ENCODE data around the gene CRKL.
"Not testable (repeated sequence)": the region's sequence is repeated elsewhere in the genome, so short reads cannot be mapped to it uniquely, and the experiment has no call there.

CRKL gene

DNA sequence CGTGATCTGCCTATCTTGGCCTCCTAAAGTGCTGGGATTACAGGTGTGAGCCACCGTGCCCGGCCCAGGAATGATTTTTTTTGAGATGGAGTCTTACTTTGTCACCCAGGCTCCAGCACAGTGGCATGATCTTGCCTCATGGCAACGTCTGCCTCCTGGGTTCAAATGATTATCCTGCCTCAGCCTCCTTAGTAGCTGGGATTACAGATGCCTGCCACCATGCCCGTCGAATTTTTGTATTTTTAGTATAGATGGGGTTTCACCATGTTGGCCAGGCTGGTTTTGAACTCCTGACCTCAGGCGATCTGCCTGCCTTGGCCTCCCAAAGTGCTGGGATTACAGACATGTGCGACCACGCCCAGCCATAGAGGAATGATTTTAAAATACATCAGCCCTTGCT, 17.8 kb downstream of the CRKL start:
- not testable (repeated sequence) for DNase-seq

DNA sequence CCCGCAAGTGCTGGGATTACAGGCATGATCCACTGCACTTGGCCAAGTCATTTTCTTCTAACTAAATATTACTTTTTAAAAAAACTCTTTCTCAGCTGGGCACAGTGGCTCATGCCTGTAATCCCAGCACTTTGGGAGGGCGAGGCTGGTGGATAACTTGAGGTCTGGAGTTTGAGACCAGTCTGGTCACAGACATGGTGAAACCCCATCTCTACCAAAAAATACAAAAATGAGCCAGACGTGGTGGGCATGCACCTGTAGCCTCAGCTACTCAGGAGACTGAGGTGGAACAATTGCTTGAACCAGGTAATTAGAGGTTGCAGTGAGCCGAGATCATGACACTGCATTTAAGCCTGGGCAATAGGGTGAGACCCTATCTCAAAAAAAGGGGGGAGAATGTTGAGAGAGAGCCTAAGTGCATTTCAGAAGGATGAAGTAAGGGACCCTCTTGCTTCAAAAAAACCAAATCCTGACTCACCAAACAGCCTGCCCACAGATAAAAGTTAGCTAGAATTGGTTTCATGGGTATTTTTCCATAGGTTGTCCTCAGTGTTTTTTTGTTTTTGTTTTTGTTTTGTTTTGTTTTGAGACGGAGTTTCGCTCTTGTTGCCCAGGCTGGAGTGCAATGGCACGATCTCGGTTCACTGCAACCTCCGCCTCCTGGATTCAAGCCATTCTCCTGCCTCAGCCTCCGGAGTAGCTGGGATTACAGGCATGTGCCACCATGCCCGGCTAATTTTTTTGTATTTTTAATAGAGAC, 18.8 kb downstream of the CRKL start:
- not testable (repeated sequence) for DNase-seq

DNA sequence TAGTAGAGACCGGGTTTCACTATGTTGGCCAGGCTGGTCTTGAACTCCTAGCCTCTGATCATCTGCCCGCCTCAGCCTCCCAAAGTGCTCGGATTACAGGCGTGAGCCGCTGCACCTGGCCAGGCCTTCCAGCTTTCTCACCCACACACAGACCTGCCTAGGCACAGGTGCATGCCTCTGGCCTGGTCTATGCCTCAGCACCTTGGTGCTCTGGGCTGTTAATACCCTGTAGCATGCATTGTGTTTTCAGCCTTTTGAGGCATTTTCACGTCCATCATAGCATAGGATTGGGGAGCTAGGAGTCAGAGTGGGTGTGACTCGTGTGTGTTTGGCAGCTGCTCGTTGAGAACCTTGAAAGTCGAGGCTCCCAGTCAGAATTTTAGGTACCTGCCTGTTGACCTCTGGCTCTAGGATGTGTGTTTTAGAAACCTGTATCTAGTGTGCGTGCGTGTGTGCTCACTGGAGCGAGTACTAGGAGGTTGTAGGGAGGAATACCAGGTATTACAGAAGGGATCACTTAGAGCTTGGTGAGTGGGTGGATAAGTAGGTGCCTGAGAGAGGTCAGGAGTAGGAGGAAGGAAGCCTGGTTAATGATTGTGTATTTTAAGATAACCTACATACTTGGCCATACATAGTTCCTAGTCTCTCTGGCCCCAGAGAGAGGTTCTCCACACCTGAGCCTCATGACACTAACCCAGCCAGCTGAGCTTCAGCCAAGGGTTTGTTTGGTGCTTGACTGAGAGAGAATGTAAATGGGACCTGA, 20.0 kb downstream of the CRKL start:
- DNase-seq, result no peak

DNA sequence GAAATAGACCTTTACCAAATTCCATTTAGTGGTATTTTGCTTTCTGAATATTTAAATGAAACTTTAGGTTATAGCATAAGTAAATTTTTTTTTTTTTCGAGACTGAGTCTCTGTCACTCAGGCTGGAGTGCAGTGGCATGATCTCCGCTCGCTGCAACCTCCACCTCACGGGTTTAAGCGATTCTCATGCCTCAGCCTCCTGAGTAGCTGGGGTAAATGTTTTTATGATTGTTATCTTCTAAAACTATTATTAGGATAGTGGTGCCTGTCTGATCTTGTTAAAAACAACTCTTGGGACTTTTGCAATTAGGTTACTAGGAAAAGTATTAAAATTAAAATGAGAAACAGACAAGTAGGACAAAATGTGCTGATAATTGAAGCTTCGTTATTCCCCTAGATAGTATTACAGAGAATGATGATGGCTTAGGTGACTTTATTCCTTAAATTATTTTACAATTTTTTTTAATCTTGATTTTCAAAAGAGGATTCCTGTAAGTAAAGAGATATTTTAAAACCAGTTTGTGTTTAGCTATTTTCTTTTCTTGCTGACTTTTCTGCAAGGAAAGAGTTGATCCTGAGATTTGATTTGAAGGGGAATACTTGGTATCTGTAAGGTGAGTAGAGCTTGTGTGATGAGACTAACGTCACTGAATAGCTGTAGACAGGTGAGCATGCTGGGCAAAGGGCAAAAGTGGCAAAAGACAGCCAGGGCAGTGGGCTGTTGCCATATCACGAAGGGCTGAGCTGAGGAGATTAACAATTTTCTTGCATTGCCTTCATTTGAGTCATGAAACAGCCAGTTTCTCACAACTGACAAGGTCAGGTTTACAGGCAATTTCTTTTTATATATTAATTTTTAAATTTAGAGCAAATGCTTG, 20.8 kb downstream of the CRKL start:
- DNase-seq, result no peak

DNA sequence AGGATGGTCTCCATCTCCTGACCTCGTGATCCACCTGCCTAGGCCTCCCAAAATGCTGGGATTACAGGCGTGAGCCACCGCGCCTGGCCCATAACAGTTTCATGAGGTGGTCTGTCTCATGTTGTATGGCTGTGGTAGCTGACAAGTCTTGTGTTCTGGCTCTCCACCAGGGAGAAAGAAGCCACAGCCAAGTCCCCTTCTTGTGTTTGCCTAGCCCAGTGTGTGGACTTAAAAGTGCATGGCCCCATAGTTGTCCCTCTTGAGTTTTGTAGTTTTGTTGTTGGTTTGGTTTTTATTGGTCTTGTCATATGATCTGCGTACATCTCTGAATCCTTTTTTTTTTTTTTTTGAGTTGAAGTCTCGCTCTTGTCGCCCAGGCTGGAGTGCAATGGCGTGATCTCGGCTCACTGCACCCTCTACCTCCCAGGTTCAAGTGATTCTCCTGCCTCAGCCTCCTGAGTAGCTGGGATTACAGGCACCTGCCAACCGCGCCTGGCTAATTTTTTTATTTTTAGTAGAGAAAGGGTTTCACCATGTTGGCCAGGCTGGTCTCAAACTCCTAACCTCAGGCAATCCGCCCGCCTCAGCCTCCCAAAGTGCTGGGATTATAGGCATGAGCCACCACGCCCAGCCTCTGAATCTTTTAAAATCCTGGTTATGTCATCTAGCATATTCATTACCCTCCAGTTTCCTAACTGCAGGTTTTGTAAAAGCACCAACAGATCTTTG, 22.4 kb downstream of the CRKL start:
- not testable (repeated sequence) for DNase-seq

DNA sequence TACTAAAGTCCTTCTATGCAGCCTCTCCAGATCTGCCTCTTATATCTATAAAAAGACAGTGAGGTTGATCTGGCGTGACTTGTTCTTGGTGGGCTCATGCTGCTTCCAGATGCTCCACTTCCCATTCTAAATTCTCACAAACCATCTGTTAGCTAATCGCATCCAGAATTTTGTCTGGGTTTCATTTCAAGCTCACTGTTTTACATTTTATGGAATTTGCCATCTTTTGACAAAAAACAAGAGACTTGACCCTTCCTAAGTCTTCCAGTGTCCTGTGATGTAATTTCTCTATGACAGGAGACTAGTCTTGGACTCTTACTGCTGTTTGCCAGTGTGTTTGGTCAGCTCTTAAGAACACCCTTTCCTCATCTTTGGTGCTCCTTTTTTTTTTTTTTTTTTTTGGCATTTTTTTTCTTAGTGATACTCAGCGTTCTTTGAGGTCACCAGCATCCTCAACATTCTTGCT, 23.0 kb downstream of the CRKL start:
- peak; percentile 47 for DNase-seq

DNA sequence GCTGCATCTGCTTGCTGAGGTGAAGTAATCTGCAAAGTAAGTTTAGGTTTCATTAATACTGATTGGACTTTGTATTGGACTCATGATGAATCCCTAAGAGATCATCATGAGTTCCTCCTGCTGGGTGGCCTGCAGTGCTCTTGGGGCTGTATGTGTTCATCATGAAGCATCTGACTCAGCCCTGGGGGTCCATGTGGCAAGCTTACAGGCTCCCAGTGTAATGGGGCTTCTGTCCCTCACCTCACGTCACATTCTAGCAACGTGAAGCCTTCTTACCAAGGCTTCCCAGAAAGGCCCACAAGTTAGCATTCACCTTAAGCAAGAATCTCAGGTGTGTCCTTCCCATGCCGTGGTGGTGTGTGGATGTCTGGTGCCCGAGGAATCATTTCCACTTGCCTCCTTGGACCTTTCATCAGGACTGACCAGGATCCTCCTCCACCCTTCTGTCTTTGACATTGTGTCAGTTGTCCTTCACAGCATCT, 23.7 kb downstream of the CRKL start:
- DNase-seq, result no peak

DNA sequence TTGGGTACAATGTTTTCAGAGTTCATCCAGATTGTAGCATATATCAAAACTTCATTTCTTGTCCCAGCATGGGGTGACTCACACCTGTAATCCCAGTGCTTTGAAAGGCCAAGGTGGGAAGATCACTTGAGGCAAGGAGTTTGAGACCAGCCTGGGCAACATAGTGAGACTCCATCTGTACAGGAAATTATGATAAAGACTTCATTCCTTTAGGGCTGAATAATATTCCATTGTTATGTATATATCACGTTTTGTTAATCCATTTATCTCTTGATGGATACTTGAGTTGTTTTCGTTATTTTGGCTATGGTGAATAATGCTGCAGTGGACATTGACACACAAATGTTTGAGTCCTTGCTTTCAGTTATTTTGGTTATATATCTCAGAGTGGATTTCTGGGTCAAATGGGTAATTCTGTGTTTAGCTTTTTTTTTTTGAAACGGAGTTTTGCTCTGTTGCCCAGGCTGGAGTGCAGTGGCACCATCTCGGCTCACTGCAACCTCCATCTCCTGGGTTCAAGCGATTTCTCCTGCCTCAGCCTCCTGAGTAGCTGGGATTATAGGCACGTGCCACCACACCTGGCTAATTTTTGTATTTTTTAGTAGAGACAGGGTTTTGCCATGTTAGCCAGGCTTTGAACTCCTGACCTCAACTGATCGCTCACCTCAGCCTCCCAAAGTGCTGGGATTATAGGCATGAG, 25.1 kb downstream of the CRKL start:
- not testable (repeated sequence) for DNase-seq

DNA sequence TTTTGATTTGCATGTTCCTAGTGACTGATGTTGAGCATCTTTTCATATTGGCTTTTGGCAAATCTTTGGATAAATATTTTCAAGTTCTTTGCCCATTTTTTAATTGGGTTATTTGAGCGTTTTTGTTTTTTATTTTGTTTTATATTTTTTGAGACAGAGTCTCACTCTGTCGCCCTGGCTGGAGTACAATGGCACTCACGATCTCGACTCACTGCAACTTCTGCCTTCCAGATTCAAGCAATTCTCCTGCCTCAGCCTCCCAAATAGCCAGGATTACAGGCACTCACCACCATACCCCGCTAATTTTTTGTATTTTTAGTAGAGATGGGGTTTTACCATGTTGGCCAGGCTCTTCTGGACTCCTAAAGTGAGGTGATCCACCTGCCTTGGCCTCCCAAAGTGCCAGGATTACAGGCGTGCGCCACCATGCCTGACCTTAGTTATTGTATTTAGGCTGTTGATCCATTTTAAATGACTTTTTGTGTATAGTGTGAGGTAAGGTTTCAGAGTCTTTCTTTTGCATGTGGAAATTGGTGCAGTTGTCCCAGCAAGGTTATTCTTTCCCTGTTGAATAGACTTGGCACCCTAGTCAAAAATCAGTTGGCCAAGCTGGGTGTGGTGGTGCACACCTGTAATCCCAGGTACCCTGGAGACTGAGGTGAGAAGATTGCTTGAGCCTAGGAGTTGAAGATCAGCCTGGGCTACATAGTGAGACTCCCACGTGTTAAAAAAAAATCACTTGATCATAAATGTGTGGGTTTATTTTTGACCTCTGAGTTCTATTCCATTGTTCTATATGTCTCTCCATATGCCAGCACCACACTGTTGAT, 26.1 kb downstream of the CRKL start:
- no peak for DNase-seq

DNA sequence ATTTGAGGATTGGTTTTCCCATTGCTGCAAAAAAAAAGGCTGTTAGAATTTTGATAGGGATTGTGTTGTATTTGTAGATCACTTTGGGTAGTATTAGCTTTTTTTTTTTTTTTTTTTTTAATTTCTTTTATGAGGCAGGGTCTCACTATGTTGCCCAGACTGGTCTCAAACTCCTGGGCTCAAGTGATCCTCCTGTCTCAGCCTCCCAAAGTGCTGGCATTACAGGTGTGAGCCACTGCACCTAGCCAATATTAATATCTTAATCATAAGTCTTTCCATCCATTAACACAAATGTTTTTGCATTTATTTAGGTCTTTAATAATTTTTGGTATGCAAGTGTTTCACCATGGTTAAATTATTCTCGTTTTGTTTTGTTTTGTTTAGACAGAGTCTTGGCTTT, 26.8 kb downstream of the CRKL start:
- no peak for DNase-seq

DNA sequence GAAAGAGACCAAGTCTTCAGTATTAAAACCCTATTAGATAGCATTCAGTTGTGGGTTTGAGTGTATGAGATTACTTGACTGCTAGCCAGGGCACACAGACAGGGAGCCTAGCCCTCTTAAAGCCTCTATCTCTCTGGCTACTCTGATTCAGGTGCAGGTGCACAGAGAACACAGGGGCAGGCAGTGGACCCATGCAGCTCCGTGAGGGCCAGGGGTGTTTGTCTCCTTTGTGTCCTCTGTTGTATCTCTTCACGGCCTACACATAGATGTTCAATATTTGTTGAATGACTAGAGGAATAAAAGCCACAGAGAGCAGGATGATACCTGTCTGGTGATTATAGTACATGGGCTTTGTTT, 28.3 kb downstream of the CRKL start:
- no peak for DNase-seq

DNA sequence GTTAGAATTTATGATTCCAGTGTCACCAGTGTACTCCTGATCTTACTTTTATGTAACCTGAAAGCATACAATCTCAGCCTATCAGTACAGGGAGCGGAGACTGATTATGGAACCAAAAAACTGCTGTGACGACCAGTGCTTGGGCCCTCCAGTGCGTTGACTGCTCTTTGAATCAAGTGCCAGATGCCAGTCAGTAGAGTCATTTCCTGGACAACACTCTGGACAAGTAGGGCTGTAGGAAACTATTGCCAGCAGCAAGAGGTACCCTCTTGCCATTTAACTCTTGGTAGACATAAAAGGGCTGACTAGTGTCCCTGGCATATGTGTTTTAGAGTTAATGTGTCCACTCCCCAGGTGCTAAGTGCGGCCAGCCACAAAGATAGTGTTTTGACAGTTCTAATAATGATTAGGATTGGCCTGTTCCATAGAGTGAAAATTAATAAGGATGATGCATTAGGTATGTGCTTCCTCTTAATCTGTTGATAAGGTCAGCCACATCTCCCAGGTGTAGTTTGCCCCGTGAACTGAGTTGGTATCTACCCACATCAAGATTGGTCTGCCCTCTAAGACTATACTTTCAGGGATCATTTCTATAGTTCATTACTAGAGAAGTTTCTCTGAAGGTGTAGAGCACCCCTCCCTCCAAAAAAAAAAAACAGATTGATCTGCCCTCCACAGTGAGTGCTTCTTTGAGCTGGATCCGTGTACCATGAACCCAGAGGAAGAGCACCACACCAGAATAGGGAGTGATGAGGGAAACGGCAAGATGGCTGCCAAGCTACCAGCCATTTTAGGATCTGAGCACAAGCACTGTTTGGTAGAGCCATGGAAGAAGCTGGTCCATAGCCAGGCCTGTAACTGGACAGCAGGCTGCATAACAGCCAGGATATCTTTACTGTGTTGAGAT, 29.1 kb downstream of the CRKL start:
- DNase-seq, result no peak

DNA sequence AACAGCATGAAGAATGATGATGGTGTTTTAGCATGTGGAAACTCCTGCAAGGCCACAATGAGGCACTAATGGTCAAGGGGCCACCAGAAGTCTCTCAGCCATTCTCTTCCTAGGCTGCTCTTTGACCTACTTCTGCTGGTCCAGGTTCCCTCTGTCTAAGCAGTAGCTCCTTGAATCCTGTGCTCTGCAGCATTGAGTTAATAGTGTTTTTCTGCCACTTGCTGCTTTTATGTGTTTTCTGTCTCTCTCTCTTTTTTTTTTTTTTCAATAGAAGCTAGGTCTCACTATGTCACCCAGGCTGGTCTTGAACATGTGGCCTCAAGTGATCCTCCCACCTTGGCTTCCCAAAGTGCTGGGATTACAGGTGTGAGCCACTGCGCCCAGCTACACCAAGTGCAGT, 29.8 kb downstream of the CRKL start:
- no peak for DNase-seq

DNA sequence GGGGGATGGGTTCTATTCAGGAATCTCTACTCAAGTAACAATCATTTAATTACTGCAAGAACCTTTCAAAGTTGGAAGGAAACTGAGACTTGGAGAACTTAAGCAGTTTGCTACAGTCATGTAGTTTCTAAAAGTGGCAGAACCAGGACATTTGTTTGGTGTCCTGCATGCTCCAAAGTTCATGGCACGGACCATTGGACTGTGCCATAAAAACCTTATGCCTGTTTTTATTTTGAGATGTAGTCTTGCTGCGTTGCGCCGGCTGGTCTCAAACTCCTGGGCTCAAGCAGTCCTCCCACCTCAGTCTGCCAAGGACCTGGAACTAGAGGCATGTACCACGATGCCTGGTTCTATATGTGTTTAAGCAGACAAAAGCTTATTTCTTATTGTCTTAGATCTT, 31.2 kb downstream of the CRKL start:
- DNase-seq, result no peak

DNA sequence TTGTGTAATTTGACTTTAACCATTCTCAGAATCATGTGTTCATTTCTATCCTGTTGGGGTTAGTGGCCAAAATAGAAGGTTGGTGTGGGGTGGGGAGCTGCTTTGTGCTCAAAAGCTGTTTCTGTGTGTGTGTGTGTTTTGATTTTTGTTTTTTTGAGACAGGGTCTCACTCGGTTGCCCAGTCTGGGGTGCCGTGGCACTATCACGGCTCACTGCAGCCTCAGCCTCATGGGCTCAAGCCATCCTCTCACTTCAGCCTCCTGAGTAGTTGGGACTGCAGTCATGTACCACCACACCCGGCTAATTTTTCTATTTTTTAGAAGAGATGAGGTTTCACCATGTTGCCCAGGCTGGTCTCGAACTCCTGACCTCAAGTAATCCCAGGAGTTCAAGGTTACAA, 31.8 kb downstream of the CRKL start:
- no peak for DNase-seq

DNA sequence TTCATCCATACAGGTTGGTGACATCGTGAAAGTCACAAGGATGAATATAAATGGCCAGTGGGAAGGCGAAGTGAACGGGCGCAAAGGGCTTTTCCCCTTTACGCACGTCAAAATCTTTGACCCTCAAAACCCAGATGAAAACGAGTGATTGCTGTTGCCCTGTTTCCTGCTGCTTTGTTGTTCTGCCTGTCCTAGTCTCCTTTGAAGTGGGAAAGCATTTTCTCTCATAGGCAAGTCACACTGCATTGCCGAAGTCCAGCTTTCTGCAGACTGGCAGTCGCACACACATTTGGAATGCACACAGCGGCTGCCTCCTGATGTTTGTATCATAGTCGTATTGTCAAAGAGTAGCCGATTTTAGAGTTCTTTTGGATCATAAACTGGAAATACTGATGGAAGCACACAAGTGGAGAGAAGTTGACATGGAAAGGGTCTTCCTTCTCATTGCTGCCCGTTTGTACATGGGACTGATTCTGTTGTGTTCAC, 32.5 kb downstream of the CRKL start:
- no peak for DNase-seq

DNA sequence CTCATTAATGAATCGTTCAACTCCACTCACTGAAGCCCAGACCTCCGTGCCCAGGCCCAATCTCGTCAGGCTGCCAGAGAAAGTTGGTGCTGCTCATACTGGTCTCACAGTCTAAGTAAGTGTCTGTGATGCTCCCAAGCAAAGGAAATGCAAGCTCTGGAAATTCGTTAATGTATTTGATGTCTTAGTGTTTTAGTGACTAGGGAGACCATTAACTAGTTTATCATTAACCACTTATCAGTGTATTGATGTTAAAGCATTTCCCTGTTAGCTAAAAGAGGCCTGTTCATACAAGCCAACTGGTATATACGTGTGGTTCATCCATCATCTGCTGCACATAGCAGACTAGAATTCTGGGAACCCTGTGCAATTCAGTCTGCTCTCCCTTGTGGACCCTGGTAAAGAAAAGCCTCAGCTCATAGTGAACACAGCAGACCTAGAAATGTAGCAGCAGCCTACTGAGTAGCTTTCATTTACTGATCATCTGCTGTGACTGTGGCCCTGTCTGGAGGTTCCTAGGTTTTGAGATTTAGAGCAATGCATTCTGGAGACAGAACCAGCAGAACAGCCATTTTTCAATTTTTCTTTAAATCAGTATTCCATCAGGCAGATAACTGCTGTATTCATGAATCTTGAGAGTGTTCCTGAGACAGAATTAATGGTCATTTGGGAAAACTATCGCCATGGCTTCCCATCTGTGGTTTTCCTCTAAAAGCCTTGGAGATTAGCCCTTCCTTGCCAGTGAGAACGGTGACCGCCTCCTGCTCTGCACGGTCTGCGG, 34.1 kb downstream of the CRKL start:
- DNase-seq, result no peak

DNA sequence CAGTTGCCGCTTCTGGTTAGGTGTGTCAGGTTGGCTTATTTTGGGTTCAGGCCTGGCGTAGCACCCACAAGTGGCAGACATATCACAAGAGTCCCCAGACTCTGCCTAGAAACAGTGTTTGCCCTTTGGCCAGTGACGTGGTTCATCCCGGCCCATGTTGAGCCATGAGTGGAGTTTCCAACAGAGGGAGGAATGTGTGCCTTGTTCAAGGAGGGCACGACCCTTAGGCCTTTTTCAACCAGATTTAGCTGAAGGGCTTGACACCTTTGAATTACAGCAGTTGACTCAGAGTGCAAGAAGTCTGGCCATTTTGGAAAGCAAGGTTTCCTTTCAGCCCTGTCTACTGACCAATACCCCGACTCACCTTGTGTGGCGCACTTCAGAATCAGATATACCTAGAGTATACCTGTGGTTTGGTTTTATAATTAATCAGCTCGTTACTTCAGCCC, 34.7 kb downstream of the CRKL start:
- DNase-seq, result no peak
